ENCODE data around the gene OR7A5.
A peak's percentile ranks its signal among the peaks of the same experiment; 100 is the strongest.

The OR7A5 gene

GRCh38 chr19:14835011-14835410 is at the start of gene OR7A5, which contains the start of gene OR7C1:
OR7A5 (minus strand) TSS chr19:14835185; CDS start chr19:14828241, 6,944 bp downstream.
OR7C1 (minus strand) TSS chr19:14835185; CDS start chr19:14800136, 35,049 bp downstream.
- Histone ChIP-seq H3K4me1 (peaks cover 23% of the 10 kb centered on the region), H3K36me3 (no peaks in the 10 kb centered on the region), H3K27me3 (no peaks in the 10 kb centered on the region), H3K27ac (no peak within 1 kb of the TSS), H4K20me1 (no peaks in the 10 kb centered on the region), H3K9me3 (no peaks in the 10 kb centered on the region), H3K9ac (no peak within 1 kb of the TSS; the same call in 1 of the 2 replicates), H3K4me3 (no peak within 1 kb of the TSS), H3K4me2 (peak within 1 kb of the TSS; percentile 57)
- no peak for TF ChIP-seq Cebpa-rat (IDR thresholded peaks at IDR 0.05)

- TF ChIP-seq Cebpa-rat (IDR thresholded peaks at IDR 0.05), result no peak
- Histone ChIP-seq H4K20me1 (no peaks in the 10 kb centered on the region), H3K4me1 (no peaks in the 10 kb centered on the region), H3K4me2 (no peak overlapping the region), H3K36me3 (no peaks in the 10 kb centered on the region), H3K9me3 (no peaks in the 10 kb centered on the region), H3K9ac (no peak overlapping the region), H3K27me3 (no peaks in the 10 kb centered on the region), H3K27ac (no peak overlapping the region), H3K4me3 (no peak overlapping the region)
These were observed 36.7 kb upstream of the OR7A5 start for GRCh38 chr19:14871619-14872230.

- Histone ChIP-seq H3K4me3 (no peak overlapping the region), H3K27me3 (no peaks in the 10 kb centered on the region), H3K9ac (no peak overlapping the region), H3K27ac (no peak overlapping the region), H4K20me1 (no peaks in the 10 kb centered on the region), H3K4me2 (no peak overlapping the region), H3K36me3 (no peaks in the 10 kb centered on the region), H3K4me1 (no peaks in the 10 kb centered on the region), H3K9me3 (no peaks in the 10 kb centered on the region)
- TF ChIP-seq Cebpa-rat (IDR thresholded peaks at IDR 0.05), result no peak
These were observed 33.5 kb upstream of the OR7A5 start for GRCh38 chr19:14868497-14868896.

GRCh38 chr19:14848822-14849221 is 13.8 kb upstream of the OR7A5 start, which contains the start of gene OR7A10:
OR7A10 (minus strand) TSS chr19:14848922; CDS start chr19:14841877, 7,045 bp downstream.
- H3K27ac ChIP-seq, result no peak within 1 kb of the TSS
- TF ChIP-seq Cebpa-rat (IDR thresholded peaks at IDR 0.05), result no peak
- no peaks in the 10 kb centered on the region for H3K27me3 ChIP-seq
- no peaks in the 10 kb centered on the region for H3K4me1 ChIP-seq
- no peak within 1 kb of the TSS for H3K4me2 ChIP-seq
- H3K4me3 ChIP-seq, result no peak within 1 kb of the TSS
- no peaks in the 10 kb centered on the region for H3K9me3 ChIP-seq
- H4K20me1 ChIP-seq, result no peaks in the 10 kb centered on the region
- H3K9ac ChIP-seq, result no peak within 1 kb of the TSS
- no peaks in the 10 kb centered on the region for H3K36me3 ChIP-seq

- peaks cover 10% of the 10 kb centered on the region; the same call in 1 of the 2 replicates for H3K4me1 ChIP-seq
- H3K9ac ChIP-seq, result no peak overlapping the region
- no peak overlapping the region for H3K4me2 ChIP-seq
- no peak overlapping the region for H3K27ac ChIP-seq
- no peaks in the 10 kb centered on the region for H3K9me3 ChIP-seq
- TF ChIP-seq Cebpa-rat (IDR thresholded peaks at IDR 0.05), result no peak
- no peaks in the 10 kb centered on the region for H3K27me3 ChIP-seq
- no peaks in the 10 kb centered on the region for H4K20me1 ChIP-seq
- H3K4me3 ChIP-seq, result no peak overlapping the region
- H3K36me3 ChIP-seq, result no peaks in the 10 kb centered on the region
These were observed 8.6 kb upstream of the OR7A5 start for GRCh38 chr19:14843578-14843977.

- Histone ChIP-seq H3K9me3 (no peaks in the 10 kb centered on the region), H3K9ac (no peak overlapping the region), H3K36me3 (no peaks in the 10 kb centered on the region), H3K4me3 (no peak overlapping the region), H3K27me3 (no peaks in the 10 kb centered on the region), H3K27ac (no peak overlapping the region), H3K4me2 (no peak overlapping the region), H3K4me1 (peaks cover 10% of the 10 kb centered on the region; the same call in 1 of the 2 replicates), H4K20me1 (no peaks in the 10 kb centered on the region)
- TF ChIP-seq Cebpa-rat (IDR thresholded peaks at IDR 0.05), result no peak
These were observed 8.2 kb upstream of the OR7A5 start for GRCh38 chr19:14843169-14843568.

GRCh38 chr19:14840206-14840605 is 5.2 kb upstream of the OR7A5 start:
- Histone ChIP-seq H3K4me2 (no peak overlapping the region; the same call in 1 of the 2 replicates), H3K9me3 (no peaks in the 10 kb centered on the region), H3K4me3 (no peak overlapping the region), H3K4me1 (peaks cover 16% of the 10 kb centered on the region), H3K9ac (no peak overlapping the region), H3K27ac (no peak overlapping the region), H3K27me3 (no peaks in the 10 kb centered on the region), H4K20me1 (no peaks in the 10 kb centered on the region), H3K36me3 (no peaks in the 10 kb centered on the region)
- no peak for TF ChIP-seq Cebpa-rat (IDR thresholded peaks at IDR 0.05)

- H3K4me2 ChIP-seq, result no peak overlapping the region
- no peaks in the 10 kb centered on the region for H4K20me1 ChIP-seq
- no peaks in the 10 kb centered on the region for H3K9me3 ChIP-seq
- no peaks in the 10 kb centered on the region for H3K27me3 ChIP-seq
- H3K4me1 ChIP-seq, result peaks cover 31% of the 10 kb centered on the region
- no peak overlapping the region for H3K27ac ChIP-seq
- H3K4me3 ChIP-seq, result no peak overlapping the region
- no peak overlapping the region for H3K9ac ChIP-seq
- no peak for TF ChIP-seq Cebpa-rat (IDR thresholded peaks at IDR 0.05)
- no peaks in the 10 kb centered on the region for H3K36me3 ChIP-seq
These were observed 2.4 kb upstream of the OR7A5 start for GRCh38 chr19:14837391-14837790.

GRCh38 chr19:14830702-14831101 is 4.3 kb downstream of the OR7A5 start:
- H4K20me1 ChIP-seq, result no peaks in the 10 kb centered on the region
- H3K9me3 ChIP-seq, result peaks cover under 1% of the 10 kb centered on the region
- no peak overlapping the region for H3K9ac ChIP-seq
- no peak overlapping the region; the same call in 1 of the 2 replicates for H3K4me2 ChIP-seq
- no peaks in the 10 kb centered on the region for H3K27me3 ChIP-seq
- H3K4me1 ChIP-seq, result peaks cover 20% of the 10 kb centered on the region
- no peaks in the 10 kb centered on the region for H3K36me3 ChIP-seq
- H3K27ac ChIP-seq, result no peak overlapping the region
- no peak for TF ChIP-seq Cebpa-rat (IDR thresholded peaks at IDR 0.05)
- H3K4me3 ChIP-seq, result no peak overlapping the region

GRCh38 chr19:14826006-14826405 is 9.0 kb downstream of the OR7A5 start:
- Histone ChIP-seq H3K9me3 (peaks cover 16% of the 10 kb centered on the region), H3K27ac (no peak overlapping the region), H4K20me1 (no peaks in the 10 kb centered on the region), H3K4me3 (no peak overlapping the region), H3K4me1 (peaks cover 13% of the 10 kb centered on the region), H3K36me3 (no peaks in the 10 kb centered on the region), H3K4me2 (no peak overlapping the region), H3K27me3 (no peaks in the 10 kb centered on the region), H3K9ac (no peak overlapping the region)
- TF ChIP-seq Cebpa-rat (IDR thresholded peaks at IDR 0.05), result no peak
